Endothelial cell of umbilical vein (primary cell): ENCODE measurements around the gene OLIG3.

Experiments used
- EZH2 ChIP-seq: IDR thresholded peaks from 2 replicates; pipeline ENCODE4 v1.6.1; 2012; ENCODE audit warnings: borderline replicate concordance, low read depth, mild to moderate bottlenecking, moderate library complexity, low read length, inconsistent platforms; ENCODE audit not compliant: severe bottlenecking
- FOS ChIP-seq: IDR thresholded peaks from 2 replicates; pipeline ENCODE4 v1.6.1; 2011; ENCODE audit warnings: mild to moderate bottlenecking, low read length, moderate library complexity, borderline replicate concordance; ENCODE audit not compliant: insufficient read depth
- GATA2 ChIP-seq: IDR thresholded peaks from 2 replicates; pipeline ENCODE4 v1.7.0; 2011; ENCODE audit warnings: low read depth, mild to moderate bottlenecking, moderate library complexity, mixed read lengths, low read length; ENCODE audit not compliant: insufficient read length, insufficient read depth
- JUN ChIP-seq: IDR thresholded peaks from 2 replicates; pipeline ENCODE4 v1.6.1; 2011; ENCODE audit warnings: borderline replicate concordance, low read depth; ENCODE audit not compliant: insufficient read length, insufficient read depth
- MYC ChIP-seq: IDR thresholded peaks from one replicate; pipeline ENCODE4 v1.6.1; 2011; ENCODE audit warnings: mild to moderate bottlenecking, low read depth, low read length
- POLR2A ChIP-seq: IDR thresholded peaks from 2 replicates; pipeline ENCODE4 v1.6.1; 2012; ENCODE audit warnings: low read depth, mild to moderate bottlenecking, control low read depth, low read length
- POLR2AphosphoS5 ChIP-seq: IDR thresholded peaks from 2 replicates; pipeline ENCODE4 v1.6.1; 2012; ENCODE audit warnings: low read depth, mild to moderate bottlenecking, control low read depth, low read length, moderate library complexity; ENCODE audit not compliant: insufficient read depth
- TF ChIP-seq, protein P1 (sequence below), 2 donors: IDR thresholded peaks; 1 replicate in 1 of 2; 2 replicates in 1 of 2; pipeline ENCODE4 v1.5.1; 2011; ENCODE audit warnings: low read length in 2 of 2, mild to moderate bottlenecking in 2 of 2, moderate library complexity in 2 of 2, control low read depth in 1 of 2, inconsistent platforms in 1 of 2, low read depth in 1 of 2; ENCODE audit not compliant: insufficient read depth in 1 of 2; ENCODE audit errors: extremely low read depth in 1 of 2
- TF ChIP-seq, protein P2 (sequence below): IDR thresholded peaks from 2 replicates; pipeline ENCODE4 v1.6.1; 2011; ENCODE audit not compliant: insufficient read depth, insufficient read length

DNA sequence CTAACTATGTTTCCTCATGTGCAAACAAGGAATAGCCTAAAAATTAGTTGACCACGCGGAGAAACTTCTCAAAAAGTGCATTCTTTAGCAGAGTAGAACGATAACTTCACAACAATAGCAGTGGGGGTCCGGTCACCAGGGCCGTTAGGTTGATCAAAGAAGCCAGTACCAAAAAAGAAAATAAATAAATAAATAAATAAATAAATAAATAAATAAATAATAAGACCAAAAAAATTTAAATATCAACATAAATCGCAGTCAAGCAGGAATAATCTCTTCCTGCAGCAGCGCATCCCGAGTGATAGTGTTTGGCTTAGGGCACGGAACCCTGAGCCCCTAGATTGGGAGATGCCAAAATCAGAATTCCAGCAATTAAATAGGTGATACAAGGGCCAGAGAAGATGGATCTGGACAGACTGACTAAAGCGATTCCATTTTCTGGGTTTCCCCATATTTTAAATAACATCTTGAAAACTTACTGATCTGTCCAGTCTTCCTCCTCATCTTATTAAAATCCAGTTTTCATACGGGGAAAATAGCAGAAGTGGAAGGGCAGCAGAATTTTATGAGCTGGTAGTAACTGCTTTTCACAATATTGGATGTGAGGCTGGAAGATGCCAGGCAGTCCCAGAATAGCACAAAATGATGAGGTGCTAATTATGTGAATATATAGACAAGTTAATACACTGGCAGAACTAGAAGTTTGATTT lies 4.4 kb upstream of the OLIG3 start:
- TF ChIP-seq POLR2AphosphoS5 (no peak), EZH2 (no peak), POLR2A (no peak), JUN (no peak), GATA2 (no peak), MYC (no peak), FOS (no peak)
- TF ChIP-seq, protein P1, sequence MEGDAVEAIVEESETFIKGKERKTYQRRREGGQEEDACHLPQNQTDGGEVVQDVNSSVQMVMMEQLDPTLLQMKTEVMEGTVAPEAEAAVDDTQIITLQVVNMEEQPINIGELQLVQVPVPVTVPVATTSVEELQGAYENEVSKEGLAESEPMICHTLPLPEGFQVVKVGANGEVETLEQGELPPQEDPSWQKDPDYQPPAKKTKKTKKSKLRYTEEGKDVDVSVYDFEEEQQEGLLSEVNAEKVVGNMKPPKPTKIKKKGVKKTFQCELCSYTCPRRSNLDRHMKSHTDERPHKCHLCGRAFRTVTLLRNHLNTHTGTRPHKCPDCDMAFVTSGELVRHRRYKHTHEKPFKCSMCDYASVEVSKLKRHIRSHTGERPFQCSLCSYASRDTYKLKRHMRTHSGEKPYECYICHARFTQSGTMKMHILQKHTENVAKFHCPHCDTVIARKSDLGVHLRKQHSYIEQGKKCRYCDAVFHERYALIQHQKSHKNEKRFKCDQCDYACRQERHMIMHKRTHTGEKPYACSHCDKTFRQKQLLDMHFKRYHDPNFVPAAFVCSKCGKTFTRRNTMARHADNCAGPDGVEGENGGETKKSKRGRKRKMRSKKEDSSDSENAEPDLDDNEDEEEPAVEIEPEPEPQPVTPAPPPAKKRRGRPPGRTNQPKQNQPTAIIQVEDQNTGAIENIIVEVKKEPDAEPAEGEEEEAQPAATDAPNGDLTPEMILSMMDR (IDR thresholded peaks at IDR 0.05; ENCODE audit: extremely low read depth in 1 of 2, insufficient read depth in 1 of 2, low read depth in 1 of 2, low read length in 2 of 2): no peak
- TF ChIP-seq, protein P2, sequence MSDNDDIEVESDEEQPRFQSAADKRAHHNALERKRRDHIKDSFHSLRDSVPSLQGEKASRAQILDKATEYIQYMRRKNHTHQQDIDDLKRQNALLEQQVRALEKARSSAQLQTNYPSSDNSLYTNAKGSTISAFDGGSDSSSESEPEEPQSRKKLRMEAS: no peak
